ENCODE results near the gene PHF19.

GRCh38 chr9:120873512-120873911 is 3.5 kb downstream of the PHF19 start:
- TF ChIP-seq CTCF (IDR thresholded peaks at IDR 0.05) (no peak), POLR2A (IDR thresholded peaks at IDR 0.05) (no peak), POLR2AphosphoS5 (IDR thresholded peaks at IDR 0.05; ENCODE audit: insufficient read depth in 1 of 2, low read depth in 1 of 2) (no peak)
